Ovary (tissue), 3 donors: Measurements from ENCODE around the gene ANKRD33B.

ENCODE experiments used
- EP300 ChIP-seq: sonication (generic); formaldehyde crosslinking; IDR thresholded peaks from one replicate; pipeline ENCODE4 v1.6.1; 2017; ENCODE audit warnings: antibody characterized with exemption
- TF ChIP-seq, protein P1 (sequence below), 3 donors: fragments of 450-650 bp in 2 of 3; fragments of 200-600 bp in 1 of 3; IDR thresholded peaks; one replicate each; pipeline versions ENCODE4 v1.5.1 to v1.8.0; 2016 to 2022; ENCODE audit warnings: antibody characterized with exemption in 3 of 3, mild to moderate bottlenecking in 1 of 3
- donor health status: DM: no; HTN: no; CAD: no.

DNA sequence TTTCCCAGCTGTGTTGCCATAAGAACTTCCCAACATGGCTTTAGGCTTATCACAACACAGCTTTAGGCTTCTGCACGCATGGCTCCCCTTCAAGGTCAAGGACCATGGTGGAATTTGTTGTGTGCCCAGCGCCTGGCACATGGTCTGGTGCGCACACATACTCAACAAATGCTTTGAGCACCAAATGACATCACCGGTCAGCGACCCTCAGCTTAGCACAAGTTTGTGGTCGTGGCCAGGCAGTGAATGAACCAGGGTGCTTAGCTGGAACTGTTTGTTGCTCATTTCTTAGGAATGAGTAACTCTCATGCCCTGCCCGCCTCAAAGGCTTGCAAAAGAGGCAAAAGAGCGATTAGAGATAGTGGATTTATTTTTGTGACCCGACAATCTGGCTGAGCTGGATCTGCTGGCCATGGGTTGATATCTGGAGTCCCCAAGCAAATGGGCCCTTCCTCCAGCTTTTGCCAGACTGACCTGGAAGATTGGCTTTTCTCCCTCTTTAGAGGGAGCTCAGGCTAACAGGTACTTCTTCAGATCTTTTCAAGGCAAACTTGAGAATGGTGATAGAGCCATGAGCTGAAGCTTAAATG lies 138.3 kb downstream of the ANKRD33B start:
- TF ChIP-seq, protein P1, sequence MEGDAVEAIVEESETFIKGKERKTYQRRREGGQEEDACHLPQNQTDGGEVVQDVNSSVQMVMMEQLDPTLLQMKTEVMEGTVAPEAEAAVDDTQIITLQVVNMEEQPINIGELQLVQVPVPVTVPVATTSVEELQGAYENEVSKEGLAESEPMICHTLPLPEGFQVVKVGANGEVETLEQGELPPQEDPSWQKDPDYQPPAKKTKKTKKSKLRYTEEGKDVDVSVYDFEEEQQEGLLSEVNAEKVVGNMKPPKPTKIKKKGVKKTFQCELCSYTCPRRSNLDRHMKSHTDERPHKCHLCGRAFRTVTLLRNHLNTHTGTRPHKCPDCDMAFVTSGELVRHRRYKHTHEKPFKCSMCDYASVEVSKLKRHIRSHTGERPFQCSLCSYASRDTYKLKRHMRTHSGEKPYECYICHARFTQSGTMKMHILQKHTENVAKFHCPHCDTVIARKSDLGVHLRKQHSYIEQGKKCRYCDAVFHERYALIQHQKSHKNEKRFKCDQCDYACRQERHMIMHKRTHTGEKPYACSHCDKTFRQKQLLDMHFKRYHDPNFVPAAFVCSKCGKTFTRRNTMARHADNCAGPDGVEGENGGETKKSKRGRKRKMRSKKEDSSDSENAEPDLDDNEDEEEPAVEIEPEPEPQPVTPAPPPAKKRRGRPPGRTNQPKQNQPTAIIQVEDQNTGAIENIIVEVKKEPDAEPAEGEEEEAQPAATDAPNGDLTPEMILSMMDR (IDR thresholded peaks at IDR 0.05) = no peak
- no peak for TF ChIP-seq EP300
